EL (cell line): Measurements from ENCODE around the gene SCAPER.
"Not testable (repeated sequence)": the region's sequence is repeated elsewhere in the genome, so short reads cannot be mapped to it uniquely, and the experiment has no call there.

ENCODE experiments used
- DNase-seq: peaks from one replicate; pipeline ENCODE4 v3.0.0-alpha.2; 2016

SCAPER gene

GRCh38 chr15:76470691-76471090, 434.4 kb downstream of the SCAPER start:
- DNase-seq, result peak; percentile 14

- DNase-seq, result no peak
Observed at GRCh38 chr15:76468722-76469121, 436.4 kb downstream of the SCAPER start.

GRCh38 chr15:76467136-76467535, 438.0 kb downstream of the SCAPER start:
- peak; percentile 4 for DNase-seq

- no peak for DNase-seq
Observed at GRCh38 chr15:76465728-76466127, 439.4 kb downstream of the SCAPER start.

GRCh38 chr15:76464247-76464646, 440.9 kb downstream of the SCAPER start:
- DNase-seq, result no peak

GRCh38 chr15:76460871-76461270, 444.3 kb downstream of the SCAPER start:
- DNase-seq, result peak; percentile 43

- DNase-seq, result no peak
Observed at GRCh38 chr15:76460347-76460746, 444.8 kb downstream of the SCAPER start.

- no peak for DNase-seq
Observed at GRCh38 chr15:76451540-76451939, 453.6 kb downstream of the SCAPER start.

GRCh38 chr15:76449455-76449854, 455.7 kb downstream of the SCAPER start:
- DNase-seq, result no peak

GRCh38 chr15:76448755-76449154, 456.4 kb downstream of the SCAPER start:
- DNase-seq, result no peak

- DNase-seq, result no peak
Observed at GRCh38 chr15:76447728-76448441, 457.3 kb downstream of the SCAPER start.

GRCh38 chr15:76440441-76440840, 464.7 kb downstream of the SCAPER start:
- no peak for DNase-seq

GRCh38 chr15:76439542-76439941, 465.6 kb downstream of the SCAPER start:
- DNase-seq, result no peak

- DNase-seq, result peak; percentile 53
Observed at GRCh38 chr15:76433798-76434400, 471.2 kb downstream of the SCAPER start.

GRCh38 chr15:76433036-76433435, 472.1 kb downstream of the SCAPER start:
- DNase-seq, result not testable (repeated sequence)

GRCh38 chr15:76432604-76433003, 472.5 kb downstream of the SCAPER start:
- no peak for DNase-seq

GRCh38 chr15:76431971-76432370, 473.2 kb downstream of the SCAPER start:
- peak; percentile 69 for DNase-seq

- DNase-seq, result not testable (repeated sequence)
Observed at GRCh38 chr15:76430711-76431110, 474.4 kb downstream of the SCAPER start.

GRCh38 chr15:76429661-76430060, 475.5 kb downstream of the SCAPER start:
- DNase-seq, result no peak

GRCh38 chr15:76426941-76427340, 478.2 kb downstream of the SCAPER start:
- no peak for DNase-seq

- no peak for DNase-seq
Observed at GRCh38 chr15:76418352-76419140, 486.6 kb downstream of the SCAPER start.

GRCh38 chr15:76401285-76401684, 503.9 kb downstream of the SCAPER start:
- DNase-seq, result peak; percentile 33

- no peak for DNase-seq
Observed at GRCh38 chr15:76398317-76399104, 506.6 kb downstream of the SCAPER start.
